Measurements from ENCODE around the gene TELO2.

The TELO2 gene

GRCh38 chr16:1518626-1519135 lies 25.5 kb downstream of the TELO2 start:
- Histone ChIP-seq H3K27me3 (ENCODE audit: control insufficient read depth, insufficient read depth, low read length) (no peaks in the 10 kb centered on the region), H3K4me1 (no peaks in the 10 kb centered on the region), H3K4me2 (ENCODE audit: low read length) (no peak overlapping the region), H3K9ac (no peak overlapping the region), H3K9me3 (ENCODE audit: control insufficient read depth, low read length) (no peaks in the 10 kb centered on the region), H3K4me3 (ENCODE audit: low read depth, low read length) (no peak overlapping the region), H3K36me3 (ENCODE audit: control insufficient read depth, insufficient read depth, low read length) (no peaks in the 10 kb centered on the region), H3K27ac (no peak overlapping the region), H2AFZ (no peak overlapping the region), H3K79me2 (no peaks in the 10 kb centered on the region)
- TF ChIP-seq CTCF (IDR thresholded peaks at IDR 0.05): no peak

- Histone ChIP-seq H2AFZ (no peak overlapping the region), H3K4me1 (no peaks in the 10 kb centered on the region), H3K27me3 (ENCODE audit: control insufficient read depth, insufficient read depth, low read length) (no peaks in the 10 kb centered on the region), H3K4me3 (ENCODE audit: low read depth, low read length) (no peak overlapping the region), H3K4me2 (ENCODE audit: low read length) (no peak overlapping the region), H3K79me2 (no peaks in the 10 kb centered on the region), H3K9ac (no peak overlapping the region), H3K27ac (no peak overlapping the region), H3K36me3 (ENCODE audit: control insufficient read depth, insufficient read depth, low read length) (no peaks in the 10 kb centered on the region), H3K9me3 (ENCODE audit: control insufficient read depth, low read length) (no peaks in the 10 kb centered on the region)
- TF ChIP-seq CTCF (IDR thresholded peaks at IDR 0.05): no peak
These were observed 26.7 kb downstream of the TELO2 start for GRCh38 chr16:1519831-1520230.

- Histone ChIP-seq H3K4me2 (ENCODE audit: low read length) (no peak overlapping the region), H3K9ac (no peak overlapping the region), H3K9me3 (ENCODE audit: control insufficient read depth, low read length) (no peaks in the 10 kb centered on the region), H3K27ac (no peak overlapping the region), H3K4me3 (ENCODE audit: low read depth, low read length) (no peak overlapping the region), H2AFZ (no peak overlapping the region), H3K79me2 (no peaks in the 10 kb centered on the region), H3K36me3 (ENCODE audit: control insufficient read depth, insufficient read depth, low read length) (no peaks in the 10 kb centered on the region), H3K27me3 (ENCODE audit: control insufficient read depth, insufficient read depth, low read length) (no peaks in the 10 kb centered on the region), H3K4me1 (no peaks in the 10 kb centered on the region)
- no peak for TF ChIP-seq CTCF (IDR thresholded peaks at IDR 0.05)
These were observed 27.3 kb downstream of the TELO2 start for GRCh38 chr16:1520461-1520860.

GRCh38 chr16:1523581-1524245 lies 30.6 kb downstream of the TELO2 start:
- Histone ChIP-seq H3K4me1 (no peaks in the 10 kb centered on the region), H3K36me3 (ENCODE audit: control insufficient read depth, insufficient read depth, low read length) (no peaks in the 10 kb centered on the region), H2AFZ (no peak overlapping the region), H3K4me2 (ENCODE audit: low read length) (no peak overlapping the region), H3K9ac (no peak overlapping the region), H3K4me3 (ENCODE audit: low read depth, low read length) (no peak overlapping the region), H3K27ac (no peak overlapping the region), H3K79me2 (no peaks in the 10 kb centered on the region), H3K27me3 (ENCODE audit: control insufficient read depth, insufficient read depth, low read length) (no peaks in the 10 kb centered on the region), H3K9me3 (ENCODE audit: control insufficient read depth, low read length) (no peaks in the 10 kb centered on the region)
- no peak for TF ChIP-seq CTCF (IDR thresholded peaks at IDR 0.05)

GRCh38 chr16:1524366-1524765 lies 31.2 kb downstream of the TELO2 start:
- Histone ChIP-seq H3K9me3 (ENCODE audit: control insufficient read depth, low read length) (no peaks in the 10 kb centered on the region), H3K4me3 (ENCODE audit: low read depth, low read length) (no peak overlapping the region), H3K79me2 (no peaks in the 10 kb centered on the region), H2AFZ (no peak overlapping the region), H3K27ac (no peak overlapping the region), H3K27me3 (ENCODE audit: control insufficient read depth, insufficient read depth, low read length) (no peaks in the 10 kb centered on the region), H3K36me3 (ENCODE audit: control insufficient read depth, insufficient read depth, low read length) (no peaks in the 10 kb centered on the region), H3K4me1 (no peaks in the 10 kb centered on the region), H3K9ac (no peak overlapping the region), H3K4me2 (ENCODE audit: low read length) (no peak overlapping the region)
- TF ChIP-seq CTCF (IDR thresholded peaks at IDR 0.05): no peak

Data from parathyroid adenoma (tissue), 2 donors.